ENCODE data around the gene TSPAN9. TPM values are rescaled to one million over a fixed set of nuclear protein-coding genes. Genes with fewer than 3 reads are reported as not detected.

The TSPAN9 gene
- total RNA-seq, 1 experiment from 2014 or later = 7.7 TPM

GRCh38 chr12:3145546-3146310, 68.5 kb downstream of the TSPAN9 start:
- no TSS peak for BruUV-seq (replicated peaks)
- ATAC-seq (no peak), DNase-seq (ENCODE audit: low read depth, low spot score) (no peak)
- no peaks in the 10 kb centered on the region for H3K36me3 ChIP-seq (ENCODE audit: control insufficient read depth, insufficient read depth, low read length)
- no peak overlapping the region for H3K4me3 ChIP-seq (ENCODE audit: low read depth in 2 of 2, low read length in 2 of 2)
- H3K27me3 ChIP-seq (ENCODE audit: control insufficient read depth, insufficient read depth, low read length) = no peaks in the 10 kb centered on the region
- H3K27ac ChIP-seq (ENCODE audit: low read length) = no peak overlapping the region
- intact Hi-C loops (cut with micrococcal nuclease; ENCODE audit: unreplicated experiment) = no loop called here
- POLR2A ChIA-PET = no interaction called here
- in situ Hi-C loops (cut with HindIII; ENCODE audit: low pct_unique_long_range_greater_than_20kb, low sequenced_read_pairs) = no loop called here
- H3K9me3 ChIP-seq (ENCODE audit: control insufficient read depth, insufficient read depth, low read depth, low read length) = no peaks in the 10 kb centered on the region
- TF ChIP-seq REST (IDR thresholded peaks at IDR 0.05; ENCODE audit: insufficient read depth in 1 of 2, low read depth in 2 of 2, low read length in 1 of 2) (no peak), SIN3A (IDR thresholded peaks at IDR 0.05; ENCODE audit: borderline replicate concordance, insufficient read depth, low read depth, low read length) (no peak), POLR2AphosphoS5 (IDR thresholded peaks at IDR 0.05; ENCODE audit: low read depth, low read length) (no peak), TCF7L2 (IDR thresholded peaks at IDR 0.05; ENCODE audit: low read depth, low read length) (no peak), CTCF (IDR thresholded peaks at IDR 0.05) (no peak)
- CTCF ChIA-PET = no interaction called here
- no peaks in the 10 kb centered on the region for H3K4me1 ChIP-seq (ENCODE audit: control insufficient read depth, insufficient read depth, low read length)

- intact Hi-C loops (cut with micrococcal nuclease; ENCODE audit: unreplicated experiment) = no loop called here
- CTCF ChIA-PET = no interaction called here
Measured at GRCh38 chr12:3147260-3147659, 70.1 kb downstream of the TSPAN9 start.

More at GRCh38 chr12:3147260-3147659, 70.1 kb downstream of the TSPAN9 start:
- no TSS peak for BruUV-seq (replicated peaks)
- POLR2A ChIA-PET = no interaction called here
- H3K4me3 ChIP-seq (ENCODE audit: low read depth in 2 of 2, low read length in 2 of 2) = no peak overlapping the region
- no peaks in the 10 kb centered on the region for H3K4me1 ChIP-seq (ENCODE audit: control insufficient read depth, insufficient read depth, low read length)
- DNase-seq (ENCODE audit: low read depth, low spot score) (no peak), ATAC-seq (no peak)
- in situ Hi-C loops (cut with HindIII; ENCODE audit: low pct_unique_long_range_greater_than_20kb, low sequenced_read_pairs) = no loop called here
- H3K36me3 ChIP-seq (ENCODE audit: control insufficient read depth, insufficient read depth, low read length) = no peaks in the 10 kb centered on the region
- H3K27me3 ChIP-seq (ENCODE audit: control insufficient read depth, insufficient read depth, low read length) = no peaks in the 10 kb centered on the region
- no peak overlapping the region for H3K27ac ChIP-seq (ENCODE audit: low read length)
- no peak for TF ChIP-seq REST (IDR thresholded peaks at IDR 0.05; ENCODE audit: insufficient read depth in 1 of 2, low read depth in 2 of 2, low read length in 1 of 2)
- no peak for TF ChIP-seq SIN3A (IDR thresholded peaks at IDR 0.05; ENCODE audit: borderline replicate concordance, insufficient read depth, low read depth, low read length)
- no peak for TF ChIP-seq CTCF (IDR thresholded peaks at IDR 0.05)
- TF ChIP-seq POLR2AphosphoS5 (IDR thresholded peaks at IDR 0.05; ENCODE audit: low read depth, low read length) = no peak
- no peak for TF ChIP-seq TCF7L2 (IDR thresholded peaks at IDR 0.05; ENCODE audit: low read depth, low read length)
- no peaks in the 10 kb centered on the region for H3K9me3 ChIP-seq (ENCODE audit: control insufficient read depth, insufficient read depth, low read depth, low read length)
